Activated T-cell treated with anti-CD3 and anti-CD28 coated beads, Interleukin-2, amount 50 U/mL, for 1 hour (primary cell): ENCODE measurements around the gene C9orf85.
A peak's percentile ranks its signal among the peaks of the same experiment; 100 is the strongest.
"Not testable (repeated sequence)": the region's sequence is repeated elsewhere in the genome, so short reads cannot be mapped to it uniquely, and the experiment has no call there.

Experiments used
- DNase-seq: peaks from one replicate; pipeline ENCODE4 v3.0.0-alpha.2; 2020

Gene C9orf85

GRCh38 chr9:71911061-71911907 is at the start of gene C9orf85, which contains the start of gene ABHD17B:
Gene C9orf85 (plus strand): TSS chr9:71911639. CDS start chr9:71911735, 96 bp downstream.
Gene ABHD17B (minus strand): TSS chr9:71911193. CDS start chr9:71875080, 36,113 bp downstream.
- peak; percentile 93 for DNase-seq

GRCh38 chr9:71863631-71864030 is 47.8 kb upstream of the C9orf85 start:
- DNase-seq = no peak

GRCh38 chr9:71875345-71875744 is 36.1 kb upstream of the C9orf85 start:
- no peak for DNase-seq

GRCh38 chr9:71876106-71876505 is 35.3 kb upstream of the C9orf85 start:
- DNase-seq = no peak

- no peak for DNase-seq
Observed at GRCh38 chr9:71876829-71877228, 34.6 kb upstream of the C9orf85 start.

- no peak for DNase-seq
Observed at GRCh38 chr9:71878327-71879274, 32.8 kb upstream of the C9orf85 start.

GRCh38 chr9:71879644-71880174 is 31.7 kb upstream of the C9orf85 start:
- DNase-seq = no peak

GRCh38 chr9:71884005-71884404 is 27.4 kb upstream of the C9orf85 start:
- no peak for DNase-seq

GRCh38 chr9:71885467-71885866 is 26.0 kb upstream of the C9orf85 start:
- no peak for DNase-seq

- DNase-seq = no peak
Observed at GRCh38 chr9:71886015-71886414, 25.4 kb upstream of the C9orf85 start.

GRCh38 chr9:71886541-71886940 is 24.9 kb upstream of the C9orf85 start:
- DNase-seq = no peak

- no peak for DNase-seq
Observed at GRCh38 chr9:71887362-71887761, 24.1 kb upstream of the C9orf85 start.

- DNase-seq = no peak
Observed at GRCh38 chr9:71890042-71890679, 21.3 kb upstream of the C9orf85 start.

- no peak for DNase-seq
Observed at GRCh38 chr9:71891557-71892189, 19.8 kb upstream of the C9orf85 start.

GRCh38 chr9:71895117-71895516 is 16.3 kb upstream of the C9orf85 start:
- DNase-seq = no peak

- no peak for DNase-seq
Observed at GRCh38 chr9:71895955-71896354, 15.5 kb upstream of the C9orf85 start.

- no peak for DNase-seq
Observed at GRCh38 chr9:71896761-71897160, 14.7 kb upstream of the C9orf85 start.

- DNase-seq = no peak
Observed at GRCh38 chr9:71897577-71897976, 13.9 kb upstream of the C9orf85 start.

- DNase-seq = not testable (repeated sequence)
Observed at GRCh38 chr9:71898756-71899155, 12.7 kb upstream of the C9orf85 start.

GRCh38 chr9:71901695-71902597 is 9.5 kb upstream of the C9orf85 start:
- no peak for DNase-seq

- DNase-seq = no peak
Observed at GRCh38 chr9:71904076-71904475, 7.4 kb upstream of the C9orf85 start.
